HCT116 (cell line): ENCODE measurements around the gene SYMPK. TPM values are rescaled to one million over a fixed set of nuclear protein-coding genes. Genes with fewer than 3 reads are reported as not detected.

Experiments used
- ATAC-seq: fragments of 200-7000 bp; cut with Tn5 transposase; 2 replicates; pipeline ENCODE4 v1.9.1; 2020; ENCODE audit warnings: mild to moderate bottlenecking, moderate library complexity
- BruUV-seq: library from RNA; stranded (reverse); fragments of 400-500 nt; replicated peaks from 2 replicates; lab custom pipeline; 2021; lab: Mats Ljungman, UMichigan
- CTCF ChIA-PET: fragments of 300-600 bp; sonication (Branson Sonifier 250); formaldehyde crosslinking; loops from one replicate; lab custom pipeline; 2021; ENCODE audit warnings: antibody characterized with exemption; lab: Charles Lee
- POLR2A ChIA-PET: fragments of 300-600, 350-600 bp; sonication (Branson Sonifier 250); formaldehyde crosslinking; loops from one replicate; lab custom pipeline; 2021; ENCODE audit warnings: antibody characterized with exemption; lab: Charles Lee
- RAD21 ChIA-PET, 2 experiments: fragments of 300-600 bp; sonication (Branson Sonifier 250); formaldehyde crosslinking; loops; one replicate each; lab custom pipeline; 2023; ENCODE audit warnings: low total read pairs in 2 of 2; ENCODE audit not compliant: uncharacterized antibody in 2 of 2, unreplicated experiment in 2 of 2, low non-redundant PET in 1 of 2; lab: Charles Lee
- DNase-seq: peaks from one replicate; pipeline ENCODE4 v3.0.0-alpha.2; 2010; ENCODE audit warnings: low read depth, low spot score
- H2AFZ ChIP-seq: fragments of 200-600 bp; shearing (Covaris generic), sonication (generic); 2 replicates; pipeline ENCODE4 v1.6.1; 2017; ENCODE audit warnings: low read depth, mixed run types, mixed read lengths, antibody characterized with exemption, low read length; ENCODE audit not compliant: poor library complexity, severe bottlenecking
- H3K27ac ChIP-seq: 2 replicates; pipeline ENCODE4 v1.5.1; 2012; ENCODE audit warnings: low read depth, low read length
- H3K27me3 ChIP-seq: fragments of 200-600 bp; sonication (generic); 2 replicates; pipeline ENCODE4 v1.6.1; 2016; ENCODE audit warnings: mixed run types, low read length, mixed read lengths; ENCODE audit not compliant: insufficient read depth
- H3K36me3 ChIP-seq, 2 experiments: fragments of 200-500 bp in 1 of 2; fragments of 200-600 bp in 1 of 2; sonication (Bioruptor generic) in 1 of 2; sonication (generic) in 1 of 2; 2 replicates each; pipeline versions ENCODE4 v1.5.1 to v1.6.1; 2014 to 2016; ENCODE audit warnings: low read length in 2 of 2, inconsistent platforms in 1 of 2, mixed read lengths in 1 of 2, mixed run types in 1 of 2; ENCODE audit not compliant: insufficient read depth in 2 of 2, control insufficient read depth in 1 of 2
- H3K4me1 ChIP-seq, 2 experiments: fragments of 200-600 bp in 1 of 2; sonication (generic) in 1 of 2; 2 replicates each; pipeline versions ENCODE4 v1.5.1 to v1.6.1; 2012 to 2017; ENCODE audit warnings: low read length in 2 of 2, inconsistent platforms in 1 of 2, mild to moderate bottlenecking in 1 of 2, mixed read lengths in 1 of 2, mixed run types in 1 of 2, moderate library complexity in 1 of 2; ENCODE audit not compliant: insufficient read depth in 2 of 2, control insufficient read depth in 1 of 2
- H3K4me2 ChIP-seq: fragments of 200-600 bp; sonication (generic); 2 replicates; pipeline ENCODE4 v1.6.1; 2017; ENCODE audit warnings: mixed run types, low read length, mixed read lengths
- H3K4me3 ChIP-seq, 2 experiments: fragments of 200-600 bp in 1 of 2; sonication (generic) in 1 of 2; replicated peaks in 1 of 2; 2 replicates each; pipeline ENCODE4 v1.5.1; 2011 to 2016; ENCODE audit warnings: low read length in 2 of 2, control low read depth in 1 of 2, low read depth in 1 of 2, mild to moderate bottlenecking in 1 of 2, mixed read lengths in 1 of 2, mixed run types in 1 of 2
- H3K79me2 ChIP-seq: fragments of 200-600 bp; sonication (generic); 2 replicates; pipeline ENCODE4 v1.6.1; 2017; ENCODE audit warnings: mild to moderate bottlenecking, mixed run types, low read length, moderate library complexity, mixed read lengths; ENCODE audit not compliant: insufficient read depth
- H3K9ac ChIP-seq: fragments of 200-600 bp; sonication (generic); 2 replicates; pipeline ENCODE4 v1.6.1; 2016; ENCODE audit warnings: low read length, mixed read lengths
- H3K9me2 ChIP-seq: fragments of 200-600 bp; sonication (generic), shearing (Covaris generic); 2 replicates; pipeline ENCODE4 v1.6.1; 2017; ENCODE audit warnings: mixed run types, mild to moderate bottlenecking, moderate library complexity; ENCODE audit not compliant: insufficient read depth
- H3K9me3 ChIP-seq, 2 experiments: fragments of 200-500 bp in 1 of 2; fragments of 200-600 bp in 1 of 2; sonication (Bioruptor generic) in 1 of 2; sonication (generic) in 1 of 2; 2 replicates each; pipeline ENCODE4 v1.6.1; 2014 to 2017; ENCODE audit warnings: low read length in 2 of 2, mixed read lengths in 2 of 2, inconsistent platforms in 1 of 2, low read depth in 1 of 2, mild to moderate bottlenecking in 1 of 2, mixed run types in 1 of 2, moderate library complexity in 1 of 2; ENCODE audit not compliant: control insufficient read depth in 1 of 2, insufficient read depth in 1 of 2
- H4K20me1 ChIP-seq: fragments of 200-600 bp; sonication (generic), shearing (Covaris generic); 2 replicates; pipeline ENCODE4 v1.6.1; 2017; ENCODE audit warnings: mixed run types, mild to moderate bottlenecking, moderate library complexity; ENCODE audit not compliant: insufficient read depth
- ATF3 ChIP-seq: IDR thresholded peaks from 2 replicates; pipeline ENCODE4 v1.6.1; 2012
- CTCF ChIP-seq, 3 experiments: fragments of 200-600 bp in 1 of 3; sonication (generic) in 1 of 3; IDR thresholded peaks in 2 of 3; conservative IDR thresholded peaks in 1 of 3; 2 replicates each; pipeline ENCODE4 v1.5.1; 2012 to 2017; ENCODE audit warnings: low read depth in 2 of 3, low read length in 2 of 3, antibody characterized with exemption in 1 of 3, borderline replicate concordance in 1 of 3, control low read depth in 1 of 3, mild to moderate bottlenecking in 1 of 3, mixed read lengths in 1 of 3, mixed run types in 1 of 3, moderate library complexity in 1 of 3; ENCODE audit not compliant: insufficient read depth in 1 of 3
- EGR1 ChIP-seq: IDR thresholded peaks from 2 replicates; pipeline ENCODE4 v1.6.1; 2012; ENCODE audit warnings: low read depth
- EZH2 ChIP-seq: fragments of 200-600 bp; sonication (generic); IDR thresholded peaks from 2 replicates; pipeline ENCODE4 v1.6.1; 2017; ENCODE audit warnings: antibody characterized with exemption, mixed run types
- FOSL1 ChIP-seq: IDR thresholded peaks from 2 replicates; pipeline ENCODE4 v1.6.1; 2012; ENCODE audit warnings: low read depth
- MAX ChIP-seq: IDR thresholded peaks from 2 replicates; pipeline ENCODE4 v1.6.1; 2012
- POLR2A ChIP-seq: IDR thresholded peaks from 2 replicates; pipeline ENCODE4 v1.7.0; 2011; ENCODE audit warnings: borderline replicate concordance; ENCODE audit not compliant: insufficient read depth, insufficient read length; ENCODE audit errors: extremely low read depth
- RAD21 ChIP-seq: IDR thresholded peaks from 2 replicates; pipeline ENCODE4 v1.6.1; 2012; ENCODE audit warnings: low read depth, mild to moderate bottlenecking
- REST ChIP-seq: IDR thresholded peaks from 2 replicates; pipeline ENCODE4 v1.6.1; 2012; ENCODE audit warnings: low read depth
- SIN3A ChIP-seq: IDR thresholded peaks from 2 replicates; pipeline ENCODE4 v1.6.1; 2012; ENCODE audit warnings: low read depth
- SP1 ChIP-seq: IDR thresholded peaks from 2 replicates; pipeline ENCODE4 v1.6.1; 2012; ENCODE audit warnings: low read depth
- YY1 ChIP-seq: IDR thresholded peaks from 2 replicates; pipeline ENCODE4 v1.6.1; 2011; ENCODE audit warnings: low read length, low read depth, moderate library complexity, mild to moderate bottlenecking; ENCODE audit not compliant: insufficient replicate concordance; ENCODE audit errors: extremely low read depth
- ZFX ChIP-seq: fragments of 450-650 bp; IDR thresholded peaks from 2 replicates; pipeline ENCODE4 v1.6.1; 2017
- intact Hi-C: fragments of 100-400 bp; cut with micrococcal nuclease; formaldehyde crosslinking; loops from 2 replicates; pipeline ENCODE4 v1.10.0; 2022
- total RNA-seq: library from RNA; stranded (reverse); gene quantifications from one replicate; pipeline ENCODE4 v1.2.1, GENCODE V29; 2021; ENCODE audit not compliant: unreplicated experiment

The SYMPK gene
- total RNA-seq, 1 experiment from 2014 or later, result 117 TPM

- TF ChIP-seq REST (no peak), POLR2A (no peak), EZH2 (no peak), RAD21 (no peak)
Measured at GRCh38 chr19:45866400-45867176, 3.6 kb upstream of the SYMPK start (continued).

- Histone ChIP-seq H3K36me3 (peaks cover 2 to 3% of the 10 kb centered on the region in 2 experiments; a peak in 1 of 4 replicates), H4K20me1 (no peaks in the 10 kb centered on the region), H3K27ac (no peak overlapping the region), H3K79me2 (peaks cover 25% of the 10 kb centered on the region), H3K9me2 (no peaks in the 10 kb centered on the region), H3K9me3 (no peaks in the 10 kb centered on the region), H3K9ac (no peak overlapping the region), H3K27me3 (no peaks in the 10 kb centered on the region), H3K4me3 (no peak overlapping the region; a peak in 1 of 4 replicates), H2AFZ (no peak overlapping the region), H3K4me2 (peak overlapping the region; percentile 81), H3K4me1 (peaks cover 11 to 35% of the 10 kb centered on the region in 2 experiments)
- POLR2A ChIA-PET, result interaction anchor here (2.6 to 2.9 kb wide), 2 partner anchors 16 to 21 kb away, joined by 13 to 24 read pairs; partner anchors contain the start of gene IRF2BP1
- CTCF ChIA-PET, result interaction anchor here (1.2 to 3.6 kb wide), 4 partner anchors 16 to 164 kb away, joined by 3 to 45 read pairs (median 16); partner anchors contain the start of gene IRF2BP1
- ATAC-seq (no peak), DNase-seq (no peak)
- TF ChIP-seq FOSL1, result no peak
- TF ChIP-seq ZFX, result no peak
- TF ChIP-seq SP1, result no peak
- no peak for TF ChIP-seq EGR1
- TF ChIP-seq YY1, result no peak
- TF ChIP-seq REST, result no peak
- no peak for TF ChIP-seq MAX
- no peak for TF ChIP-seq CTCF (IDR thresholded peaks at IDR 0.05 in 2 of 3, conservative IDR thresholded peaks at IDR 0.05 in 1 of 3; ENCODE audit: borderline replicate concordance in 1 of 3, insufficient read depth in 1 of 3, low read depth in 2 of 3, low read length in 2 of 3)
- no peak for TF ChIP-seq SIN3A
- no peak for TF ChIP-seq ATF3
- RAD21 ChIA-PET, result no interaction called here
- BruUV-seq, result no TSS peak
- intact Hi-C loops, result no loop called here
Measured at GRCh38 chr19:45865269-45865948, 2.5 kb upstream of the SYMPK start.
